ENCODE results near the gene MPP4.

Gene MPP4

GRCh38 chr2:201698588-201699226, at the start of gene MPP4:
MPP4 (minus strand) TSS chr2:201698644; CDS start chr2:201693954, 4,690 bp downstream.
- peak; percentile 51 for DNase-seq (ENCODE audit: low spot score)

GRCh38 chr2:201746551-201746950, 48.1 kb upstream of the MPP4 start:
- no peak for DNase-seq (ENCODE audit: low spot score)

DNA sequence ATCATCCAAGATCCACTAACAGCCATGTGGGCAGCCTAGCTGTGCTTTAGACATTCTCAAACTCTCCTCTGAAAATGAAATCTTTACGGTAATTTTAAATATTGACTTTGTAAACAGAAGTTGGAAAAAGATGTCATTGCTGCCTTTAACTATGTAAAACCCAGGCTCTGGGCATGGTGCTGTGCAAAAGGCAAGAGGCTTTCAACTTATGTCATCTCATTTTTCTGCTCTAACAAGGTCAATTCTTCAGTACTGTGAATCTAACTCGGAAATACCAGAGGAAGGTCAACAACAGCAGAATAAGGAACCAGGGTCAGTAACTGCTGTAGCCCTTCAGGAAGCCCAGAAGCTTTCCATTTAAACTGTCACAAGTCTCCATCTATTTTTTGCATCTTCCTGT, 37.0 kb upstream of the MPP4 start:
- DNase-seq (ENCODE audit: low spot score): no peak

DNA sequence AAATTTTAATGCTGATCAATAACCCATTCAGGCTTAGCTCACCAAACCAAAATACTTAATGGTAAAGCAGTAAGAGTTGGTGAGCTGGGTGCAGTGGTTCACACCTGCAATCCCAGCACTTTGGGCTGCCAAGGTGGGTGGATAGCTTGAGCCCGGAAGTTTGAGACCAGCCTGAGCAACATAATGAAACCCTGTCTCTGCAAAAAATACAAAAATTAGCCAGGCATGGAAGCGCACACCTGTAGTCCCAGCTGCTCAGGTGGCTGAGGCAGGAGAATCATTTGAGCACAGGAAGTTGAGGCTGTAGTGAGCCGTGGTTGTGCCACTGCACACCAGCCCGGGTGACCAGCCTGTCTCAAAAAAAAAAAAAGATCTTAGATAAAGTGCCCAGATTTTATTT, 35.7 kb upstream of the MPP4 start:
- no peak for DNase-seq (ENCODE audit: low spot score)

DNA sequence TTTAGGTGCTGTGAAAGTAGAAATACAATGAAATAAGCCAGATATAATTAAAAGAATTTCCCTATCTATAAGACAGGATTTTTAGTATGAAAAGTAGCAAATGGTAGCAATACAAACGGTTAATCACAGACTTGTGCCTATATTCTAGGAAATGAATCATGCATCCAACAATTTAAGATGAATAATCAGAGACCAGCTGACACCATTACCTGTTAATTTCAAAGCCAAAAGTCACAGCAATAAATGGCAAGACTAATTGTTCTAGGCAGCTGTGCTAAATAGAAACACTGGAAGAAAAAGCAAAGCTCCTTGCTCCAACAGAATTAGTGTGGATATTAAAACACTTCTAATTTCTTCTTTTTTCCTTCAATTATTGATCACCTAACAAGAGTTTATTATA, 35.1 kb upstream of the MPP4 start:
- no peak for DNase-seq (ENCODE audit: low spot score)

DNA sequence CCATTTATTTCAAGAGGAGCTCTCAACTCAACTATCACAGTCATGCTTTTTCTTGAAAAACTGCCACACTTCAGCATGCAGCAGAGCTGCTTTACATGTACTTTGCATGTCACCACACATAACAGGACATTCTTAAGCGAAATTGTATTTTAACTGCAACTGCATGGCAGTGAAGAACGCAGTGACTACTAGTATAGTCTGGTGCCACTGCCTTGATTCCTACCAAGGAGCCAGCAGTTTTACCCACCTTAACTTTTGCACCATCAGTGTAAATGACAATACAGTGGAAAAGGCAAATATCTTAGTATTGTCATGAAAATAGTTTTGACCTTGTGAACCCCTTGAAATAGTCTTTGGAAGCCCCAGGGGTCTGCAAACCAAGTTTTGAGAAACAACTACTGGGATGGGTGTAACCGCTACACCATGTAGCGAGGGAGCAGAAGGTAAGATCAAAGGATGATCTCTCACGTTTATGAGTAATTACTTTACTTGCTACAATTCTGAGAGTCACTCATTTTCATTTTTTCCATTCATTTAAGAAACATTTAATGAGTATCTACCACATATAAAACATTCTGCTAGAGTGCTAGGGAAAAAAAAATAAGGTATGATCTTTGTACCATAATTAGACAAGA, 32.3 kb upstream of the MPP4 start:
- DNase-seq (ENCODE audit: low spot score): no peak

DNA sequence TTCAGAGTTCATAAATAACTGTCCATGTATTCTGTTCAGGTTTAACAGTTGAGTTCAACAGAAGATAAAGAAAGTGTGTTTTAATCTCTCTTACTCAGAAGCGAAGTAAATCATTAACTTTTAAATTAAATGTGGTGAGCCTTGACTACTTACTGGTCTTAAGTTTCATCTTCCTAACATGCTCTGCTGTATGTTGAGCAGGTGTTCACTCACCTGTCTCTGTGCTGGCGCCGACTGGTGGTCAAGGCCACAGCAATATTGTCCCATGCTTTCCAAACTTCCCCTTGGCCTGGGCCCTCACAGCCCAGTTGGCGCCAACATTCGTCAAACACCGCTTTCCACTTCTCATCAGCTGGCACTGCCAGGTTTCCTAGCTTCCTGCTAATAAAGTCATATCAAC, 17.0 kb upstream of the MPP4 start:
- DNase-seq (ENCODE audit: low spot score): no peak

GRCh38 chr2:201712726-201713125, 14.3 kb upstream of the MPP4 start:
- no peak for DNase-seq (ENCODE audit: low spot score)

DNA sequence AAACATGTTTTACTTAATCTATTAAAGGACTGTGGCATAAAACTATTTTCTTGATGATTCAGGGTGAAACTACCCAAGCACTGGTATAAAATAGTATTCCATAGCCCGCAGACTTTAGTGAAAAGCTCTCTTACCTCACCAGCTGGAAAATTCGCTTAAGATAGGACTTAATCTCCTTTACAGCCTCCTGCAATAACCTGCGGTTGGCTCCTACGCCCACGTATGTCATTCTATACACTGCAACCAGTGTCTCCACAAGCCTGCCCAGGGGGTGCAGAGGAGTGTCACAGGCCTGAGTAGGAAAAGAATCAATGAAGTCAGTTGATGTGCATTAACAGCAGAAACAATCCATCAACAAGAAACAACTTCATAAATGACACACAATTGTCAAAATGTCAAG, 11.3 kb upstream of the MPP4 start:
- DNase-seq (ENCODE audit: low spot score): peak; percentile 78

- DNase-seq (ENCODE audit: low spot score): no peak
Measured at GRCh38 chr2:201709049-201709448, 10.6 kb upstream of the MPP4 start.

GRCh38 chr2:201707753-201708152, 9.3 kb upstream of the MPP4 start:
- no peak for DNase-seq (ENCODE audit: low spot score)

DNA sequence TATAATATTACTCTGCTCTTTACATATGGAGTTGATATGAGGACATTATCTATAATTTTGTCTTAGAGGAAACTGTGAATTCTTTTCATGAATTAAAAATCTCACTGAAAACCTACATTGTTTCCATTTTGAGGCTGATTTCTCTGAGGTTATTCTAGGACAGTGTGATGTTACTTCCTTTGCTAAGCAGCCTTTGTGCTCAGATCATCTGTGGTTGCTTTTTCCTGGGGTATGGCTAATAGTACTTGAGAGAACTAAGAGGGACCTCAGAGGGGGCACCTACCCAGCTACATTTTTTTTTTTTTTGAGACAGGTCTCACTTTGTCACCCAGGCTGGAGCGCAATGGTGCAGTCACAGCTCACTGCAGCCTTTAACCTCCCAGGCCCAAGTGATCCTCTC, 8.7 kb upstream of the MPP4 start:
- no peak for DNase-seq (ENCODE audit: low spot score)

GRCh38 chr2:201704536-201704935, 6.1 kb upstream of the MPP4 start:
- no peak for DNase-seq (ENCODE audit: low spot score)

GRCh38 chr2:201701646-201702045, 3.2 kb upstream of the MPP4 start:
- DNase-seq (ENCODE audit: low spot score): no peak

GRCh38 chr2:201699416-201699815, 972 bp upstream of the MPP4 start:
- DNase-seq (ENCODE audit: low spot score): no peak

- no peak for DNase-seq (ENCODE audit: low spot score)
Measured at GRCh38 chr2:201697899-201698298, 545 bp downstream of the MPP4 start.

DNA sequence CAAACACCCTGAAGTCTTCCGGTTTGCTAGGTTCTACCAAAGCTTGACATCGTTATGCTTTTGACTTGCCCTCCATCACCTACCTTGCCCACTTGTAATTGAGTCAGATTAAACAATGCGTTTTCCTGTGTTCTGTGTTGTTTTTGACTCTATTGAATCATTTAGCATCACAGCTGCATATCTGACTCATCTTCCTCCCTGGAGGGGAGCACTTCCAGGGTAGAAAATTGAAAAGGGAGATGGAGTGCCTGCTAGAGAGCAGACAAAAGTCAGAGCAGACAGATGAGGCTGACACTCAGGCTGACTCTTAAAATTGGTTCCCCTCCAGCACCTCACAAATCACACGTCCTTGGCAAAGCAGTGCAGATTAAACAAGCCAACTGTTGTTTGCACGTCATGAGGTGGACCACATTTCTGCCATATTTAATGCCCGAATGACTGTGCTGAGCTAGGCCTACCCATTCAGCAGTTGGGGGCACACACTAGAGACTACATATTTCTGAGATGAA, 2.2 kb downstream of the MPP4 start:
- peak; percentile 35 for DNase-seq (ENCODE audit: low spot score)

DNA sequence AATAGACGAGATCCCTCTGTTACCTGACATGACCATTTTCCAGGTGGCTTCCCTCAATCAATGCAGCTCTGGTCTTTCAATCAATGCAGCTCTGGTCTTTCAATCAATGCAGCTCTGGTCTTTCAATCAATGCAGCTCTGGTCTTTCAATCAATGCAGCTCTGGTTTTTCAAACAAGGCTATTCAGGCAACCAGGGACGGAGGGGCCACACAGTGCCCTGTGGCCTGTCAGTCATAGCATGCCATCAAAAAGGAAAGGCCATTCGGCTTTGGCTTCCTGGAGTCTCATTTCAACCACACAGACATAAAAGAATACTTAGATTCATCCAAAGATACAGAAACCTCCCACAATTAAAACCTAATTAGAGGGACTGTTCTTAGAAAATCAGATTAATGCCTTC, 13.3 kb downstream of the MPP4 start:
- no peak for DNase-seq (ENCODE audit: low spot score)

DNA sequence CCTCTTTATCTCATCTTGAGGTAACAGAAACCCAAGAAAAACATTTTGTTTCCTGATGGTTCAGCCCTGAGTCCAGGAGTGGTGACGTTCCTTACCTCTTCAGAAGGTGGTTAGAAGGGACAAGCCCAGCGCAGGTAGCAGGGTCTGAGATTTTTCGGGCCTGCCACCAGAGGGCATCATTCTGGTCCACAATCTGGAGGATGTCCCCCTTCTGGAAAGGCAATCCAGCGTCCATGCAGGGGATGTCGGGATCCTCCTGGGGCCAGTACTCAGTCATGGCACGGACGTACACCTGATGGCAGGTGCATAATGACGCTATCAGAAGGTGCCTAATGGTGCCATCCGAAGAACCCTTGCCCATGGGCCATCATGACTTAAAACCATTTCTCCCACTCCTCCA, 17.7 kb downstream of the MPP4 start:
- DNase-seq (ENCODE audit: low spot score): no peak

GRCh38 chr2:201678401-201678800, 20.0 kb downstream of the MPP4 start:
- no peak for DNase-seq (ENCODE audit: low spot score)

GRCh38 chr2:201675454-201675853, 23.0 kb downstream of the MPP4 start:
- DNase-seq (ENCODE audit: low spot score): no peak

DNA sequence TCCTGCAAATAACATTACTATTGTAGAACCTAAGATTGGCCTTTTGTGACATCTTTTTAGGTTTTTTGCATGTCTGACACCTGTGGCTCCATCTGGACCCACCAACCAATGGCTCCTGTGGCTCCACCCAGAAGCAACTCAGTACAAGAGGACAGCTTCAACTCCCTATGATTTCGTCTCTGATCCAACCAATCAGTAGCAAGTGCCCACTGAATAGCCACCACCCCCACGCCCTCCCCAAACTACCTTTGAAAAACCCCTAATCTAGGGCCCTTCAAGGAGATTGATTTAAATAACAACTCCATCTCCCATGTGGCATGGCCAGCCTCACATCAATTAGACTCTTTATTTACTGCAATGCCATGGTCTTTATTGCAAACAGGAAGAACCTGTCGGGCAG, 23.6 kb downstream of the MPP4 start:
- DNase-seq (ENCODE audit: low spot score): no peak

- no peak for DNase-seq (ENCODE audit: low spot score)
Measured at GRCh38 chr2:201674298-201674697, 24.1 kb downstream of the MPP4 start.

DNA sequence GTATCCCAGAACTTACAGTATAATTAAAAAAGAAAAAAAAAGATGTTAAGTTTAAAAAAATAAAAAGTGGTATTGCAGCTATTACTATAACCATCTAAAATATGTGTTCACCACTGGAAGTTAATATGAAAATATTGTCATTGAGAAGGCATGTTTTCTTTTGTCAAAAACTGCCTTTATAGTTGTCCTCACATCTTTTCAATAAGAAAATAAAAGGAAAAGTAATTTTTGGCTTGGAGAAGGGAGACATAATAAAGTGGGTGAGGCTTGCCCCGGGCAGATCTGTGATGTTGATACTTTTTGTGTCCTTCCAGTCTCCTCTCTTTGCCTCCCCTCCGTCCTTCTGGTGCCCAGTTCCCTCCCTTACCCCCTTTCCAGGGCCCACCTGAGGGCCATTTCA, 24.9 kb downstream of the MPP4 start:
- no peak for DNase-seq (ENCODE audit: low spot score)

All from COLO829 (cell line).